Measurements from ENCODE around the gene LEPROT.

The LEPROT gene

GRCh38 chr1:65417729-65418128 lies 2.7 kb upstream of the LEPROT start:
- no peak overlapping the region for H3K9ac ChIP-seq (ENCODE audit: low read length)
- H3K27ac ChIP-seq (ENCODE audit: low read depth, low read length) = no peak overlapping the region
- H3K36me3 ChIP-seq (ENCODE audit: control insufficient read depth, insufficient read depth, low read length) = no peaks in the 10 kb centered on the region
- H3K4me1 ChIP-seq (ENCODE audit: control insufficient read depth, insufficient read depth, low read length) = no peaks in the 10 kb centered on the region
- no peak overlapping the region for H3K4me3 ChIP-seq (ENCODE audit: low read length)
- no peaks in the 10 kb centered on the region for H3K27me3 ChIP-seq (ENCODE audit: control insufficient read depth, insufficient read depth, low read length)

DNA sequence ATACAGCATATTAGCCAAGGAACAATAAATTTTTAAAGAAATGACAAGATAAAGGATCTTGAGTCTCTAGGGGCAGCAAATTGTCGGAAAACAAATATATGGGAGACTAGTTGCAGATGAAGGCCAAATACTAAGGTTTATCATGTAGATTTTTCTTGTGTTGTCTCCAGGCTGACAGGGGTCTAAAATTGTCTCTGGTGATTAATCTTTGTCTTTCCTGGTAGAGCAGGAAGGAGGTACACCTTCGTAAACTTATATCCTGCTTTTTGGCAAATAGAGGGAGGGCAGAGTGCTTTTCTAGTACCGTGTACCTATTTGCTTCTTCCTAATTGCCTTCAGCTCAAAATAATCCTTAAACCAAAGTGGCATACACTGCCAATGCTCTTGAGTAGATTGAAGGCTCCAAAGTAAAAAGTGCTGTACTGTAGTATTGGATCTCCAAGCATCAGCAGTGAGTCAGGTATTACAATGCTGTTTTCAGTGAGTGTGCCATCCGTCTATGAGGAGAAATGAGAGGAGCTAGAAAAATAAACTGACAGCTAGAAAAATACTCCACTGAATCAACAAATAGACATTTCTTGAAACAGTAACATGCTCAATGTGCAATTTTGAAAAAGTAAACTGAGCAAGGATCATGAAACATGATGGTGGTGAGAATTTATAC lies 1.8 kb upstream of the LEPROT start:
- H3K4me3 ChIP-seq (ENCODE audit: low read length) = no peak overlapping the region
- no peaks in the 10 kb centered on the region for H3K4me1 ChIP-seq (ENCODE audit: control insufficient read depth, insufficient read depth, low read length)
- H3K36me3 ChIP-seq (ENCODE audit: control insufficient read depth, insufficient read depth, low read length) = no peaks in the 10 kb centered on the region
- no peak overlapping the region for H3K27ac ChIP-seq (ENCODE audit: low read depth, low read length)
- H3K9ac ChIP-seq (ENCODE audit: low read length) = no peak overlapping the region
- H3K27me3 ChIP-seq (ENCODE audit: control insufficient read depth, insufficient read depth, low read length) = no peaks in the 10 kb centered on the region

DNA sequence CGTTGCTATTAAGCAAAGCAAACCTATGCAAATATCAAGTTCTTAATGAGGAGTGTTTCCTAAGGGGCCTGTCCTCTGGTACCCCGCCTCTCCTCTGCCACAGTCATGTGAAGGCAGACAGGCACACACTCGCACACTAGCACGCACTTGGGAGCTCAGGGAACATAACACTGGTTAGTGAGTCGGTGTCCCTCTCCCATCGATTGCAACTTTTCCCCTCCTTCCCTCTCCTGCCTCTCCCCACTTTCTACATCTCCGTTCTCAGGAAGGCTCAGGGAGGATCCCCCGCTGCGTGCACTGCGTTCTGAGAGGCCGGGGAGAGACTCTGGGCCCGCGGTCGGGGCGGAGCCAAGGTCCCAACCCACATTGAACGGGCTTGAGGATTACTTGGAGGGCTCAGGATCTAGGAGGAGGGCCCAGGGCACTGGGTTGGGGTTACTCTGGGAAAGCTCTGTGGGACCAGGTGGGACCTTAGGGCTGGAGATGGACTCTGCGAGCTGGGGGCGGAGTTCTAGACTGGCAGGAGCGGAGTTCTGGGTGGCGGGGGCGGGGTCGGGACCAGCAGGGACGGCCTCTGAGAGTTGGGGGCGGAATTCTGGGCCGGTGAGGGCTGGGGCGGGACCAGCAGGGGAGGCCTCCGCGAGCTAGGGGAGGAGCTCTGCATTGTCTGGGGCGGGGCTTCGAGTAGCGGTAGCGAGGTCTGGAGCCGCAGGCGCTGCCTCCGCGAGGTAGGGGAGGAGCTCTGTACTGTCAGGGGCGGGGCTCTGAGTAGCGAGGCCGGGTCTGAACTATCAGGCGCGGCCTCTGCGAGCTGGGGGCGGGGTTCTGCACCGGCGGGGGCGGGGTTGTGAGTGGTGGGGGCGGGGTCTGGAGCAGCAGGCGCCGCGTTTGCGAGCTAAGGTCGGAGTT lies 533 bp upstream of the LEPROT start:
- peak overlapping the region; percentile 93 for H3K27ac ChIP-seq (ENCODE audit: low read depth, low read length)
- peak overlapping the region; percentile 93 for H3K4me3 ChIP-seq (ENCODE audit: low read length)
- H3K36me3 ChIP-seq (ENCODE audit: control insufficient read depth, insufficient read depth, low read length) = no peaks in the 10 kb centered on the region
- H3K9ac ChIP-seq (ENCODE audit: low read length) = peak overlapping the region; percentile 71
- H3K4me1 ChIP-seq (ENCODE audit: control insufficient read depth, insufficient read depth, low read length) = no peaks in the 10 kb centered on the region
- no peaks in the 10 kb centered on the region for H3K27me3 ChIP-seq (ENCODE audit: control insufficient read depth, insufficient read depth, low read length)

GRCh38 chr1:65421351-65422025 lies 1.0 kb downstream of the LEPROT start:
- Histone ChIP-seq H3K27me3 (ENCODE audit: control insufficient read depth, insufficient read depth, low read length) (no peaks in the 10 kb centered on the region), H3K27ac (ENCODE audit: low read depth, low read length) (peak overlapping the region; percentile 93), H3K4me3 (ENCODE audit: low read length) (peak overlapping the region; percentile 94), H3K9ac (ENCODE audit: low read length) (peak overlapping the region; percentile 85), H3K4me1 (ENCODE audit: control insufficient read depth, insufficient read depth, low read length) (no peaks in the 10 kb centered on the region), H3K36me3 (ENCODE audit: control insufficient read depth, insufficient read depth, low read length) (peaks cover 2% of the 10 kb centered on the region)

DNA sequence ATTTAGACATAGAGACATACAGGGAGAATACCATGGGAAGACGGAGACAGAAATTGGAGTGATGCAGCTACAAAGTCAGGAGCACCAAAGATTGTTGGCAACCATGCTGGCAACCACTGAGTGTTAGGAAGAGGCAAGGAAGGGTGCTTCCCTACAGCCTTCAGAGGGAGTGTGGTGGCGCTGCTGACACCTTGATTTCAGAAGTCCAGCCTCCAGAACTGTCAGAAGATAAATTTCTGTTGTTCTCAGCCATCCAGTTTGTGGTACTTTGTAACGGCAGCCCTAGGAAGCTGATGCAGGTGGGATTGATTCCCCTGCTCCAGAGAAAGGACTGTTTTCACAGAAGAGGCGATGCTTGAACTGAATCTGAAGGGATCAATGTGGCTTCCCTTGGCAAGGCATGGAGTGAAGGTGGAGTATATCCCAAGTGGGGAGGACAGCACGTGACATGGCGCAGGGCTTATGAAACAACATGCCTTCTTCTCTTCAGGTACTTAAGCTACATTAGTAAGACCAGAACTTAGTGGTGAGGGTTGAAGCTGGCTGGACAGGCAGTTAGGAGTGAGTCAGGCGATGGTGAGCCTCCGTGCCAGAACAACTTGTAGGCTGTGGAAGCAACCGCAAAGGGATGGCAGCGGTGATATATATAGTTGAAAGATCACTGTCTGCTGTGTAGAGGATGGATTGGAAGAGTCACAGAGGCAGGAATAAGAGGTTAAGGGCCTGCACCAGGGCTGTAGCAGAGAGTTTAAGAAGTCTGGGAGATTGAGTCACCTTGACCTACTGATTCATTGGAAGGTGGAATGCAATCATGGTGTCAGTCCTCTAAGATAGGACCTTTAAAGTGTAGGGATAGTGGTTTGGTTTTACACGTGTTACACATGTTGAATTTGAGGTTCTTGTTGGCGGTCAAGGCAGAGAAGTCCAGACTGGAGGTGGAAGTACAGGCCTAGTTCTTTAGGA lies 2.1 kb downstream of the LEPROT start:
- peaks cover 2% of the 10 kb centered on the region for H3K36me3 ChIP-seq (ENCODE audit: control insufficient read depth, insufficient read depth, low read length)
- no peak overlapping the region for H3K27ac ChIP-seq (ENCODE audit: low read depth, low read length)
- peak overlapping the region; percentile 94 for H3K4me3 ChIP-seq (ENCODE audit: low read length)
- H3K27me3 ChIP-seq (ENCODE audit: control insufficient read depth, insufficient read depth, low read length) = no peaks in the 10 kb centered on the region
- H3K9ac ChIP-seq (ENCODE audit: low read length) = no peak overlapping the region
- no peaks in the 10 kb centered on the region for H3K4me1 ChIP-seq (ENCODE audit: control insufficient read depth, insufficient read depth, low read length)

DNA sequence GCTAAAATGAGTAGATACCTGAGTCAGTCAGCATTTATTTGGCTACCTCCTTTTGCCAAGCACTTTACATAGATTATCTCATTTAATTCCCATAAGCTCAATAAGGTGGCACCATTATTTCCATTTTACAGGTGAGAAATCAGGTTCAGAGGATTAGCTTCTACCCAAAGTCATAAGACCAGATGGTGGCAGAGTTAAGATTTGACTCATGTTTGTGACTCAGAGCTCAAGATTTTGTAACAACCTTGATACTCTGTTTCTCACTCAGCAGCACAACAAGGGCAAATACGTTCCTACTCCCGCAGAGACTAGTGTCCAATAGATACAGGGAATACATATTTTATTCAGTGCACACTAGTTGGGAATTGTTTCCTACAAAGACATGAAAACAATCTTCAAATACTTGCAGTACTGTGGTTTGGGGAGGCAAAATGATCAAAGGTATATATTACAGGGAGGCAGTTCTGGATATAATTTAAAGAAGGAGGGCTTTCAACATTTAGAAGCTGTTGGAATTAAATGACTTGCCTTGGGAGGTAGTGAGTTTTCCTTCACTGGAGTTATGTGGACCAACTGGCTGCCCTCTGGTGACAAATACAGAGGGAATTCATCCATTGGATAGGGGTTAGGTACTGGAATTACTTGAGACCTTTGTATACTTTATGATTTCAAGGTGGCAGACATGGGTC lies 3.6 kb downstream of the LEPROT start:
- peaks cover 2% of the 10 kb centered on the region for H3K36me3 ChIP-seq (ENCODE audit: control insufficient read depth, insufficient read depth, low read length)
- no peaks in the 10 kb centered on the region for H3K27me3 ChIP-seq (ENCODE audit: control insufficient read depth, insufficient read depth, low read length)
- H3K9ac ChIP-seq (ENCODE audit: low read length) = no peak overlapping the region
- H3K27ac ChIP-seq (ENCODE audit: low read depth, low read length) = no peak overlapping the region
- no peaks in the 10 kb centered on the region for H3K4me1 ChIP-seq (ENCODE audit: control insufficient read depth, insufficient read depth, low read length)
- no peak overlapping the region for H3K4me3 ChIP-seq (ENCODE audit: low read length)

DNA sequence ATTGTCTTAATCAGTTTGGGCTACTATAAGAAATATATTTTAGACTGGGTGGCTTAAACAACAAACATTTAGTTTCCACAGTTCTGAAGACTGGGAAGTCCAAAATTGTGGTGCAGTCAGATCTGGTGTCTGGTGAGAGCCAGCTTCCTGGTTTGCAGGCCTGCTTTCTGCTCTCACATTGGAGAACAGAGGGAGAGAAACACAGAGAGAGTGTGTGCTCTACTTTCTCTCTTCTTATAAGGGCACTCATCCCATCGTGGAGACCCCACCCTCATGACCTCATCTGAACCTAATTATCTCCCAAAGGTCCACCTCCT lies 4.1 kb downstream of the LEPROT start:
- Histone ChIP-seq H3K9ac (ENCODE audit: low read length) (no peak overlapping the region), H3K36me3 (ENCODE audit: control insufficient read depth, insufficient read depth, low read length) (peaks cover 2% of the 10 kb centered on the region), H3K4me3 (ENCODE audit: low read length) (no peak overlapping the region), H3K4me1 (ENCODE audit: control insufficient read depth, insufficient read depth, low read length) (no peaks in the 10 kb centered on the region), H3K27ac (ENCODE audit: low read depth, low read length) (no peak overlapping the region), H3K27me3 (ENCODE audit: control insufficient read depth, insufficient read depth, low read length) (no peaks in the 10 kb centered on the region)

GRCh38 chr1:65425006-65425405 lies 4.5 kb downstream of the LEPROT start:
- no peak overlapping the region for H3K9ac ChIP-seq (ENCODE audit: low read length)
- no peaks in the 10 kb centered on the region for H3K27me3 ChIP-seq (ENCODE audit: control insufficient read depth, insufficient read depth, low read length)
- no peak overlapping the region for H3K27ac ChIP-seq (ENCODE audit: low read depth, low read length)
- H3K4me1 ChIP-seq (ENCODE audit: control insufficient read depth, insufficient read depth, low read length) = no peaks in the 10 kb centered on the region
- H3K4me3 ChIP-seq (ENCODE audit: low read length) = no peak overlapping the region
- H3K36me3 ChIP-seq (ENCODE audit: control insufficient read depth, insufficient read depth, low read length) = peaks cover 2% of the 10 kb centered on the region

DNA sequence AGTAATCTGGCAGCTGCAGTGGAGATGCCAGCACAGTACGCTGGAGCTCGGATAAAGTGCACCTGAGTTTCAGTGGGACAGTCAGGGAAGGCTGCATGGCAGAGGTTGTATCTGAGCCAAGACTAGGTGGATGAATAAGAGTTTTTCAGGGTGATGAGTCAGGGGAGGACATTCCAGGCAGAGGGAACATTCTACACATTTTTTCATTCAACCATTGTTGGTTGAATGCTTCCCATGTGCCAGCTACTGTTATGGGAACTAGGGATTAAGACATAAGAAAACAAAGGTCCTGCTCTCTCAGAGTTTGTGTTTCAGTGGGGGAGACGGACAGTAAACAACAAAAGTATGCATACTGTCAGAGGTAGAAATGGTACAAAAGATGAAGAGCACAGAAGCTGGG lies 5.2 kb downstream of the LEPROT start:
- Histone ChIP-seq H3K27me3 (ENCODE audit: control insufficient read depth, insufficient read depth, low read length) (no peaks in the 10 kb centered on the region), H3K27ac (ENCODE audit: low read depth, low read length) (no peak overlapping the region), H3K36me3 (ENCODE audit: control insufficient read depth, insufficient read depth, low read length) (peaks cover 5% of the 10 kb centered on the region), H3K9ac (ENCODE audit: low read length) (no peak overlapping the region), H3K4me3 (ENCODE audit: low read length) (no peak overlapping the region), H3K4me1 (ENCODE audit: control insufficient read depth, insufficient read depth, low read length) (no peaks in the 10 kb centered on the region)

- Histone ChIP-seq H3K36me3 (ENCODE audit: control insufficient read depth, insufficient read depth, low read length) (peaks cover 8% of the 10 kb centered on the region), H3K27ac (ENCODE audit: low read depth, low read length) (no peak overlapping the region), H3K9ac (ENCODE audit: low read length) (no peak overlapping the region), H3K4me1 (ENCODE audit: control insufficient read depth, insufficient read depth, low read length) (no peaks in the 10 kb centered on the region), H3K27me3 (ENCODE audit: control insufficient read depth, insufficient read depth, low read length) (no peaks in the 10 kb centered on the region), H3K4me3 (ENCODE audit: low read length) (no peak overlapping the region)
Measured at GRCh38 chr1:65429078-65429477, 8.6 kb downstream of the LEPROT start.

GRCh38 chr1:65429806-65430205 lies 9.3 kb downstream of the LEPROT start:
- H3K4me3 ChIP-seq (ENCODE audit: low read length) = no peak overlapping the region
- H3K27me3 ChIP-seq (ENCODE audit: control insufficient read depth, insufficient read depth, low read length) = no peaks in the 10 kb centered on the region
- no peak overlapping the region for H3K27ac ChIP-seq (ENCODE audit: low read depth, low read length)
- no peak overlapping the region for H3K9ac ChIP-seq (ENCODE audit: low read length)
- no peaks in the 10 kb centered on the region for H3K4me1 ChIP-seq (ENCODE audit: control insufficient read depth, insufficient read depth, low read length)
- H3K36me3 ChIP-seq (ENCODE audit: control insufficient read depth, insufficient read depth, low read length) = peaks cover 8% of the 10 kb centered on the region
